Measurements from ENCODE around the gene OSGIN1. TPM values are rescaled to one million over a fixed set of nuclear protein-coding genes. Genes with fewer than 3 reads are reported as not detected.

Gene OSGIN1
- total and polyA plus RNA-seq, 2 of the 8 experiments (the other 6 are each of a cell fraction or from before 2014, with no cell fraction given) = 0.58 to 0.76 TPM

DNA sequence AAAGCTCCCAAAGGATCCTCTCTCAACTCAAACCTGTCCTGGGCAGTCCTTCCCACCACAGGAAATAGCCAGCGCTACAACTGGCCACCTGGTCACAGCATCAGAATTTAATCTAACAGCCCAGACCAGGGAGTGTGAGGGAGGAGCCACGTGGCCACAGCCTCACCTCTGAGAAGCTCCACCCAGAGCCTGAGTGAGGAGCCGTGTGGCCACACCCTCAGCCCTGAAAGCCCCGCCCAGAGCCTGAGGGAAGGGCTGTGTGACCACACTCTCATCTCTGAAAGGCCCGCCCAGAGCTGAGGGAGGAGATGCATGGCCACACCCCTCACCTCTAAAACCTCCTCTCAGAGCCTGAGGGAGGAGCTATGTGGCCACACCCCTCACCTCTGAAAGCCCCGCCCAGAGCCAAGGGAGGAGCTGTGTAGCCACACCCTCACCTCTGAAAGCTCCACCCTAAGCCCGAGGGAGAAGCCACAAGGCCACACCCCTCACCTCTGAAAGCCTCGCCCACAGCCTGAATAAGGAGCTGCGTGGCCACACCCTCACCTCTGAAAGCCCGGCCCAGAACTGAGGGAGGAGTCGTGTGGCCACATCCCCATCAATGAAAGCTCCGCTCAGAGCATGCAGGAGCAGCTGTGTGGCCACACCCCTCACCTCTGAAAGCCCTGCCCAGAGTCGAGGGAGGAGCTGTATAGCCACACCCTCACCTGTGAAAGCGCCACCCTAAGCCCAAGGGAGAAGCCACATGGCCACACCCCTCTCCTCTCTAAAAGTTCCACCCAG is 60.9 kb downstream of the OSGIN1 start:
- H2AFZ ChIP-seq (ENCODE audit: low read length) = no peak overlapping the region
- no peak overlapping the region for H4K5ac ChIP-seq (ENCODE audit: insufficient read length, low read depth, low read length)
- ChIA-PET POLR2A (ENCODE audit: partially characterized antibody) (interaction anchor here (1.2 to 1.6 kb wide), 3 partner anchors 18 to 60 kb away, joined by 3 to 4 read pairs (median 3); no protein-coding TSS in a partner anchor), CTCF (ENCODE audit: partially characterized antibody) (interaction anchor here (0.6 to 2.8 kb wide), 14 partner anchors 8 to 60 kb away, joined by 3 to 12 read pairs (median 4); no protein-coding TSS in a partner anchor)
- no peak overlapping the region for H3K23ac ChIP-seq (ENCODE audit: insufficient read length)
- no peak overlapping the region for H3K9ac ChIP-seq (replicated peaks in 1 of 4; ENCODE audit: extremely low read depth in 1 of 4, low read depth in 3 of 4, low read length in 3 of 4)
- 14% methylated on average over 8 of the region's 14 CpGs; no CpG with 5 or more reads in 1 of the 2 experiments for WGBS, 2 experiments (ENCODE audit: extremely low coverage in 1 of 2, insufficient coverage in 1 of 2, insufficient read length in 1 of 2, insufficient replicate concordance in 2 of 2, low coverage in 1 of 2, low lambda C conversion rate in 2 of 2, missing lambda C conversion rate in 1 of 2)
- peak overlapping the region in 1 of 2 experiments; percentile 32; a peak in 1 of 4 replicates for H3K4me2 ChIP-seq (ENCODE audit: insufficient read depth in 1 of 2, low read depth in 2 of 2, low read length in 2 of 2)
- no peaks in the 10 kb centered on the region for H4K20me1 ChIP-seq (replicated peaks in 1 of 2; ENCODE audit: control insufficient read depth in 1 of 2, insufficient read depth in 2 of 2, low read length in 2 of 2)
- H2BK15ac ChIP-seq (ENCODE audit: low read length) = no peak overlapping the region
- H3K79me1 ChIP-seq (ENCODE audit: low read depth, low read length) = no peaks in the 10 kb centered on the region
- H3K4me1 ChIP-seq (replicated peaks in 1 of 4; ENCODE audit: control insufficient read depth in 3 of 4, insufficient read depth in 4 of 4, low read length in 3 of 4) = no peaks in the 10 kb centered on the region; a peak in 1 of 7 replicates
- no peak overlapping the region for H3K14ac ChIP-seq (ENCODE audit: insufficient read length)
- H3K23me2 ChIP-seq (ENCODE audit: low read depth, low read length) = no peaks in the 10 kb centered on the region
- no peak overlapping the region for H3K18ac ChIP-seq (ENCODE audit: extremely low read depth, low read length)
- H3K56ac ChIP-seq (replicated peaks; ENCODE audit: insufficient read length, low read depth, low read length) = no peak overlapping the region
- H3K9me3 ChIP-seq (ENCODE audit: insufficient read depth in 2 of 2, low read depth in 1 of 2, low read length in 1 of 2) = no peaks in the 10 kb centered on the region
- FAIRE-seq (peak; percentile 94), DNase-seq (ENCODE audit: low read depth in 1 of 2, low spot score in 2 of 2) (peak; percentile 99 to 100)
- H3K79me2 ChIP-seq (ENCODE audit: control insufficient read depth in 1 of 2, insufficient read depth in 2 of 2, low read length in 2 of 2) = no peaks in the 10 kb centered on the region
- no peak overlapping the region for H2BK12ac ChIP-seq (ENCODE audit: low read depth, low read length)
- no peak overlapping the region for H4K8ac ChIP-seq (ENCODE audit: extremely low read depth, insufficient read depth, low read length)
- no peaks in the 10 kb centered on the region for H3K27me3 ChIP-seq (replicated peaks in 1 of 4; ENCODE audit: control insufficient read depth in 3 of 4, extremely low read depth in 1 of 4, insufficient read depth in 3 of 4, low read length in 3 of 4)
- H2BK5ac ChIP-seq (ENCODE audit: low read depth, low read length) = no peak overlapping the region
- H3K27ac ChIP-seq (ENCODE audit: low read depth, low read length) = no peak overlapping the region
- no peaks in the 10 kb centered on the region for H3K36me3 ChIP-seq (ENCODE audit: control insufficient read depth in 2 of 4, insufficient read depth in 4 of 4, low read length in 3 of 4)
- no peak overlapping the region for H2AK5ac ChIP-seq (ENCODE audit: low read depth, low read length)
- no peak overlapping the region for H3K4ac ChIP-seq (replicated peaks; ENCODE audit: insufficient read length, low read depth, low read length)
- no peak overlapping the region for H3K4me3 ChIP-seq (ENCODE audit: extremely low read depth in 1 of 4, insufficient read depth in 2 of 4, low read depth in 3 of 4, low read length in 4 of 4)
- H2BK120ac ChIP-seq (replicated peaks; ENCODE audit: low read depth, low read length) = no peak overlapping the region
- no peak overlapping the region for H4K91ac ChIP-seq (replicated peaks; ENCODE audit: insufficient read length, low read length)
- H2BK20ac ChIP-seq (ENCODE audit: low read length) = no peak overlapping the region
- TF ChIP-seq USF2 (IDR thresholded peaks at IDR 0.05; ENCODE audit: low read length) = peak; percentile 83
- peak; percentile 91 for TF ChIP-seq MAX (IDR thresholded peaks at IDR 0.05)
- 0 out of 2 replicates have a peak, but pooled peaks have one; percentile 28 for TF ChIP-seq TAF1 (IDR thresholded peaks at IDR 0.05; ENCODE audit: low read depth, low read length)
- no peak for TF ChIP-seq NANOG (IDR thresholded peaks at IDR 0.05; ENCODE audit: insufficient read depth, low read depth, low read length, poor library complexity, severe bottlenecking)
- no peak for TF ChIP-seq EGR1 (IDR thresholded peaks at IDR 0.05; ENCODE audit: borderline replicate concordance, low read depth, low read length)
- TF ChIP-seq KDM4A (IDR thresholded peaks at IDR 0.05; ENCODE audit: low read depth, low read length, severe bottlenecking) = no peak
- TF ChIP-seq RBBP5 (IDR thresholded peaks at IDR 0.05; ENCODE audit: borderline replicate concordance, low read depth, low read length) = no peak
- no peak for TF ChIP-seq GABPA (IDR thresholded peaks at IDR 0.05; ENCODE audit: borderline replicate concordance, insufficient read depth, low read length)
- TF ChIP-seq CEBPB (IDR thresholded peaks at IDR 0.05; ENCODE audit: low read depth, low read length) = no peak
- no peak for TF ChIP-seq BCL11A (IDR thresholded peaks at IDR 0.05; ENCODE audit: low read depth in 2 of 2, low read length in 2 of 2)

Data from H1 (cell line).